ENCODE data around the gene GRM8. TPM values are rescaled to one million over a fixed set of nuclear protein-coding genes. Genes with fewer than 3 reads are reported as not detected.

Gene GRM8
- total RNA-seq, 6 donors from 2014 or later, result 0.49 to 6.5 (median 1.8) TPM; not detected in 3

GRCh38 chr7:127151379-127151778 lies 101.4 kb downstream of the GRM8 start:
- DNase-seq (no peak), ATAC-seq (ENCODE audit: low FRiP score in 2 of 2) (no peak)
- H3K9me3 ChIP-seq, result no peaks in the 10 kb centered on the region
- WGBS, 2 donors, result 81 to 82% methylated on average over 8 of the region's 8 CpGs
- H3K27ac ChIP-seq, result no peak overlapping the region
- no peaks in the 10 kb centered on the region for H3K36me3 ChIP-seq
- H3K4me1 ChIP-seq, result no peaks in the 10 kb centered on the region
- H3K27me3 ChIP-seq, result no peaks in the 10 kb centered on the region
- H3K4me3 ChIP-seq, result no peak overlapping the region
- TF ChIP-seq EP300 (IDR thresholded peaks at IDR 0.05) (no peak), POLR2AphosphoS5 (IDR thresholded peaks at IDR 0.05) (no peak), CTCF (IDR thresholded peaks at IDR 0.05) (no peak), POLR2A (IDR thresholded peaks at IDR 0.05) (no peak)

DNA sequence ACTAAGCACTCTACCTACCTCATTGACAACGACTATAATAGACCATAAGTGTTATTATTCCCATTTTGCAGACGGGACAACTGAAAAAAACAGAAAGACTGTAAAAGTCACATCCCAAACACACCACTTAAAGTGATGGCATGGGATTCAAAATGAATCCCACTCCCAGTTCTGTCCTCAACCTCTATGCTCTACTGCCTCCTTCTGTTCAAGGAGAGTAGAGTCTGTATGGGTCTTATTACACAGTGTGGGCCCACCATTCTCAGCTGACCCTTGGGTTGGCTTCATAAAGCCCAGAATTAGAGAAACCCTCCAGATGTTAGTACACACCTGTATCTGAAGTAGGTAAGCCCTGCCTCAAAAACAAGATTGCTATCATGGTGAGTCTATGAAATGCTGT lies 102.2 kb downstream of the GRM8 start:
- H3K4me3 ChIP-seq, result no peak overlapping the region
- H3K36me3 ChIP-seq, result no peaks in the 10 kb centered on the region
- WGBS, 2 donors, result 46 to 59% methylated on average over 2 of the region's 2 CpGs
- H3K27ac ChIP-seq, result no peak overlapping the region
- H3K9me3 ChIP-seq, result no peaks in the 10 kb centered on the region
- TF ChIP-seq CTCF (IDR thresholded peaks at IDR 0.05), result no peak
- no peak for DNase-seq
- ATAC-seq (ENCODE audit: low FRiP score in 2 of 2), result peak in 1 of 2 donors; percentile 43
- H3K27me3 ChIP-seq, result no peaks in the 10 kb centered on the region
- H3K4me1 ChIP-seq, result no peaks in the 10 kb centered on the region

- H3K27me3 ChIP-seq, result no peaks in the 10 kb centered on the region
- no peaks in the 10 kb centered on the region for H3K4me1 ChIP-seq
- no peak for TF ChIP-seq CTCF (IDR thresholded peaks at IDR 0.05)
- TF ChIP-seq EP300 (IDR thresholded peaks at IDR 0.05), result no peak
- TF ChIP-seq POLR2A (IDR thresholded peaks at IDR 0.05), result no peak
- TF ChIP-seq POLR2AphosphoS5 (IDR thresholded peaks at IDR 0.05), result no peak
- no peak overlapping the region for H3K27ac ChIP-seq
- H3K4me3 ChIP-seq, result no peak overlapping the region
- H3K9me3 ChIP-seq, result no peaks in the 10 kb centered on the region
- 80 to 85% methylated on average over 4 of the region's 4 CpGs for WGBS, 2 donors
- ATAC-seq (ENCODE audit: low FRiP score in 2 of 2) (no peak), DNase-seq (no peak)
- no peaks in the 10 kb centered on the region for H3K36me3 ChIP-seq
These were observed 105.8 kb downstream of the GRM8 start for GRCh38 chr7:127146746-127147536.

GRCh38 chr7:127137146-127137545 lies 115.6 kb downstream of the GRM8 start:
- TF ChIP-seq POLR2AphosphoS5 (IDR thresholded peaks at IDR 0.05) (no peak), EP300 (IDR thresholded peaks at IDR 0.05) (no peak), CTCF (IDR thresholded peaks at IDR 0.05) (no peak), POLR2A (IDR thresholded peaks at IDR 0.05) (no peak)
- ATAC-seq (ENCODE audit: low FRiP score in 2 of 2), result no peak
- H3K27me3 ChIP-seq, result no peaks in the 10 kb centered on the region
- no peaks in the 10 kb centered on the region for H3K4me1 ChIP-seq
- H3K4me3 ChIP-seq, result no peak overlapping the region
- H3K9me3 ChIP-seq, result no peaks in the 10 kb centered on the region
- no peaks in the 10 kb centered on the region for H3K36me3 ChIP-seq
- DNase-seq, result no peak
- no peak overlapping the region for H3K27ac ChIP-seq

GRCh38 chr7:127135871-127136485 lies 116.8 kb downstream of the GRM8 start:
- 79 to 84% methylated on average over 2 of the region's 2 CpGs for WGBS, 2 donors
- no peaks in the 10 kb centered on the region for H3K36me3 ChIP-seq

More at GRCh38 chr7:127135871-127136485, 116.8 kb downstream of the GRM8 start:
- H3K9me3 ChIP-seq, result no peaks in the 10 kb centered on the region
- H3K4me1 ChIP-seq, result no peaks in the 10 kb centered on the region
- no peak for ATAC-seq (ENCODE audit: low FRiP score in 2 of 2)
- no peaks in the 10 kb centered on the region for H3K27me3 ChIP-seq
- H3K27ac ChIP-seq, result no peak overlapping the region
- H3K4me3 ChIP-seq, result no peak overlapping the region
- TF ChIP-seq EP300 (IDR thresholded peaks at IDR 0.05), result no peak
- no peak for TF ChIP-seq POLR2AphosphoS5 (IDR thresholded peaks at IDR 0.05)
- no peak for TF ChIP-seq POLR2A (IDR thresholded peaks at IDR 0.05)
- TF ChIP-seq CTCF (IDR thresholded peaks at IDR 0.05), result no peak
- DNase-seq, result no peak

Data from upper lobe of left lung (tissue), 6 donors.